ENCODE results near the gene EXOC3L4.
"Not testable (repeated sequence)": the region's sequence is repeated elsewhere in the genome, so short reads cannot be mapped to it uniquely, and the experiment has no call there.

The EXOC3L4 gene

GRCh38 chr14:103116636-103117035 is 22.1 kb downstream of the EXOC3L4 start:
- no peak for TF ChIP-seq CTCF (IDR thresholded peaks at IDR 0.05; ENCODE audit: low read depth, low read length)
- no peaks in the 10 kb centered on the region for H3K36me3 ChIP-seq
- DNase-seq, result no peak
- no peak overlapping the region for H3K4me3 ChIP-seq (ENCODE audit: low read depth, low read length)
- H3K4me1 ChIP-seq, result peaks cover 14% of the 10 kb centered on the region
- H3K9me3 ChIP-seq, result no peaks in the 10 kb centered on the region
- H3K27me3 ChIP-seq, result no peaks in the 10 kb centered on the region

GRCh38 chr14:103117499-103117898 is 23.0 kb downstream of the EXOC3L4 start:
- DNase-seq; H3K4me3 ChIP-seq (ENCODE audit: low read depth, low read length); H3K9me3 ChIP-seq; H3K27me3 ChIP-seq; H3K36me3 ChIP-seq: not testable (repeated sequence)
- H3K4me1 ChIP-seq, result peaks cover 15% of the 10 kb centered on the region

- H3K36me3 ChIP-seq, result no peaks in the 10 kb centered on the region
- H3K27me3 ChIP-seq, result no peaks in the 10 kb centered on the region
- TF ChIP-seq CTCF (IDR thresholded peaks at IDR 0.05; ENCODE audit: low read depth, low read length), result no peak
- H3K4me1 ChIP-seq, result peaks cover 20% of the 10 kb centered on the region
- DNase-seq, result no peak
- no peaks in the 10 kb centered on the region for H3K9me3 ChIP-seq
- no peak overlapping the region for H3K4me3 ChIP-seq (ENCODE audit: low read depth, low read length)
Measured at GRCh38 chr14:103118018-103118662, 23.6 kb downstream of the EXOC3L4 start.

GRCh38 chr14:103118663-103119404 is 24.3 kb downstream of the EXOC3L4 start:
- Histone ChIP-seq H3K4me1 (peaks cover 20% of the 10 kb centered on the region), H3K27me3 (no peaks in the 10 kb centered on the region), H3K9me3 (no peaks in the 10 kb centered on the region), H3K36me3 (no peaks in the 10 kb centered on the region), H3K4me3 (ENCODE audit: low read depth, low read length) (no peak overlapping the region)
- TF ChIP-seq CTCF (IDR thresholded peaks at IDR 0.05; ENCODE audit: low read depth, low read length), result no peak
- DNase-seq, result no peak

GRCh38 chr14:103119527-103119926 is 25.0 kb downstream of the EXOC3L4 start:
- peaks cover 20% of the 10 kb centered on the region for H3K4me1 ChIP-seq
- not testable (repeated sequence) for DNase-seq; H3K9me3 ChIP-seq; H3K4me3 ChIP-seq (ENCODE audit: low read depth, low read length); H3K36me3 ChIP-seq; H3K27me3 ChIP-seq

GRCh38 chr14:103121121-103121845 is 26.8 kb downstream of the EXOC3L4 start:
- Histone ChIP-seq H3K9me3 (no peaks in the 10 kb centered on the region), H3K36me3 (no peaks in the 10 kb centered on the region), H3K4me1 (peaks cover 20% of the 10 kb centered on the region), H3K27me3 (no peaks in the 10 kb centered on the region), H3K4me3 (ENCODE audit: low read depth, low read length) (peak overlapping the region; percentile 14; the same call in 1 of the 2 replicates)
- TF ChIP-seq CTCF (IDR thresholded peaks at IDR 0.05; ENCODE audit: low read depth, low read length), result no peak
- peak; percentile 58 for DNase-seq

All from BE2C (cell line).